Right hindlimb (tissue), 1 donor: ENCODE data around the gene FPR1.
"Not testable (repeated sequence)": the region's sequence is repeated elsewhere in the genome, so short reads cannot be mapped to it uniquely, and the experiment has no call there.

Experiments
- DNase-seq: peaks from one replicate; pipeline ENCODE4 v3.0.0-alpha.2; 2018

The FPR1 gene

GRCh38 chr19:51777570-51778462 is 26.1 kb upstream of the FPR1 start:
- DNase-seq: peak; percentile 56

DNA sequence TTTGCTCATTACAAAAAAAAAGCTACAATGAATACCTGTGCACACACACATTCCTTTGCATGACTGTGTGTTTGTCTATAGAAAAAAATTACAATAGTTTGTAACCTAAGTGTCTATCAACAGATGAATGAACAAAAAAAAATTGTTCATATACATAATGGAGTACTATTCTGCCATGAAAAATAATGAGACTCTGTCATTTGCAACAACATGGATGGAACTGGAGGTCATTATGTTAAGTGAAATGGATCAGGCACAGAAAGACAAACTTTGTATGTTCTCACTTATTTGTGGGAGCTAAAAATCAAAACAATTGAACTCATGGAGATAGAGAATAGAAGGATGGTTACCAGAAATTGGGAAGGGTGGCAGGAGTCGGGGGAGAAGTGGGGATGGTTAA is 24.9 kb upstream of the FPR1 start:
- DNase-seq: not testable (repeated sequence)

GRCh38 chr19:51772977-51773376 is 21.3 kb upstream of the FPR1 start:
- no peak for DNase-seq

DNA sequence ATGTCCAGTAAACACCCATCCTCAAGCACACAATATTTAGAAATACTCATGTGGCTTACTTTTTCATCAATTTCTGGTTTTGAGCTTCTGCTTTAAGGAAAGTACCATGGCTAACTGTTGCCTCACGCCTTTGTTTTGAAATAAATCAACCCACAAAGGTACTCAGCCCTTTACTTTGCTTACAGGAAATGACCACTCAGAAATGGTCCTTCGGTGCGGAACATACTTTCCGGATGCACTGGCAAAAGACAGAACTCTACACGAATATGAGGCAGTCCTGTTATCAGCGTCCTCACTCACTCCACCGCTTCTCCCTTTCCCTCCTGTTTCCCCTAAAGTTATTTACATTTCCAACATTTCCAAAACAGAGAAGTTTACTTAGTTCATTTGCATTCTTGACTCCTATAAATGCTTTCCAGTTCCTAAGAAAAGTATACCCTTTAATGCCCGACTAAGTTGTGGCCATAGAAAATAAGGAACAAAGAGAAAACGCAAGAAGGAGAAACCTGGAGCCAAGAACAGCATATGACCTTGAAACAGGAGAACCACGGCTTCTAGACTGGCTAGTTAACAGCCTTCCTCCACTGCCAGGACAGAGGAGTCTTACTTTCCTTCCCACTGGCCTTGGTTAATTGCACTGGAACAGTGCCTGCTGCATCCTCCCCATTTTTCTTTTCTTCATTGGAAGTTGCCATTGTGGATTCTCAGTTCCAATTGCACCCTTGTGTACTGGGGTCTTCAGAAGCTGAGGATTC is 19.9 kb upstream of the FPR1 start:
- DNase-seq: no peak

- no peak for DNase-seq
Observed at GRCh38 chr19:51766461-51766860, 14.8 kb upstream of the FPR1 start.

GRCh38 chr19:51765086-51765485 is 13.4 kb upstream of the FPR1 start:
- no peak for DNase-seq

GRCh38 chr19:51761696-51762095 is 10.0 kb upstream of the FPR1 start:
- DNase-seq: no peak

DNA sequence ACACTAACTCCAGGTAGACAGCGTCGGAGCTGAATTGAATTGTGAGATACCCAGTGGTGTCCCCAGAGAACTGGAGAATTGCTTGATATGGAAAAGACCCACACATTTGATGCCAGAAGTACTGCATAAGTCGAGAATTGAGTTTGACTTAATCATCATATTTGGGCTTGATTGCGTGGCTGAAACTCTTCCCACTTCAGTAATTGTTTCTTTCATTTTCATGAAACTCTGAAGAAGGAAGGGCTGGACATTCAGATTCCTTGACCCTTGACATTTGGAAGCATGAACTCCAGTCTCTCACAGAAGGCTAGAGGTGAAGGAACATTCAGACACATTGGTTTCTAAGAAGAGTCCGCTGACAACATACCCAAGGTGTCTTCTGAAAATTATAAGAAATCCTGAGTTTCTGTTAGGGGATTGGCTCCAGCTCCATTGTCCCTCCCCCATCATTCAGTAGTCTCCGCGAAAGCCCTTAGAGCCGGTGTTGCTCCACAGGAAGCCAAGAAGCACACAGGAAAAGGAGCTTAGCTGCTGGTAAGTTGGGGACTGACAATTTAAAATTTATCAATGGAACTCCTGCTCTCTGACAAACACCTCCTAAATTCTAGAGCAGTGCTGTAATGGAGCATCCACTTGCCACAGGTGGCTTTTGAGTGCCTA is 9.1 kb upstream of the FPR1 start, which contains the start of gene FPR2:
Gene FPR2, plus strand, starts transcription at position 484 of the 660 bp plus-strand sequence. CDS start 7,479 bp downstream, outside the sequence.
- DNase-seq: no peak

DNA sequence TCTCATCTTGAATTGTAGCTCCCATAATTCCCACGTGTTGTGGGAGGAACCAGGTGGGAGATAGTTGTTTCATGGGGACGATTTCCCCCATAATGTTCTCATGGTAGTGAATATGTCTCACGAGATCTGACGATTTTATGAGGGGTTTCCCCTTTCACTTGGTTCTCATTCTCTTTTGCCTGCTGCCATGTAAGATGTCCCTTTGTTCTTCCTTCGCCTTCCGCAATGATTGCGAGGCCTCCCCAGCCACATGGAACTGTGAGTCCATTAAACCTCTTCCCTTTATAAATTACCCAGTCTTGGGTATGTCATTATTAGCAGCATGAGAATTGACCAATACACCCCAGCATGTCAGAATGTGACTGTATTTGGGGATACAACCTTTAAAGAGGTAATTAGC is 3.9 kb upstream of the FPR1 start:
- no peak for DNase-seq

DNA sequence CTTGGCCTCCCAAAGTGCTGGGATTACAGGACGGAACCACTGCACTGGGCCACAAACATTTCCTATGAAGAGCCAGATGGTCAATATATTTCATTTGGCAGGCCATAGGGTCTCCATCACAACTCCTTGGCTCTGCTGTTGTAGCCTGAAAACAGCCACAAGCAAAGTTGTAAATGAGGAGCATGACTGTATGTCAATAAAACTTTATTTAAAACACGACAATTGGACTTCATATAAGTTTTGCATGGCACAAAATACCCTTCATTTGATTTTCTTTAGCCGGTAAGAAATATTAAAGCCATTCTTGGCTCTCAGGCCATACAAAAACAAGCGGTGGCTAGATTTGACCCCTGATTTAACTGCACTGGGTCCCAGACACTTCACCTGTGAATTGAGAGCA is 3.1 kb upstream of the FPR1 start:
- no peak for DNase-seq

- no peak for DNase-seq
Observed at GRCh38 chr19:51754109-51754508, 2.4 kb upstream of the FPR1 start.

DNA sequence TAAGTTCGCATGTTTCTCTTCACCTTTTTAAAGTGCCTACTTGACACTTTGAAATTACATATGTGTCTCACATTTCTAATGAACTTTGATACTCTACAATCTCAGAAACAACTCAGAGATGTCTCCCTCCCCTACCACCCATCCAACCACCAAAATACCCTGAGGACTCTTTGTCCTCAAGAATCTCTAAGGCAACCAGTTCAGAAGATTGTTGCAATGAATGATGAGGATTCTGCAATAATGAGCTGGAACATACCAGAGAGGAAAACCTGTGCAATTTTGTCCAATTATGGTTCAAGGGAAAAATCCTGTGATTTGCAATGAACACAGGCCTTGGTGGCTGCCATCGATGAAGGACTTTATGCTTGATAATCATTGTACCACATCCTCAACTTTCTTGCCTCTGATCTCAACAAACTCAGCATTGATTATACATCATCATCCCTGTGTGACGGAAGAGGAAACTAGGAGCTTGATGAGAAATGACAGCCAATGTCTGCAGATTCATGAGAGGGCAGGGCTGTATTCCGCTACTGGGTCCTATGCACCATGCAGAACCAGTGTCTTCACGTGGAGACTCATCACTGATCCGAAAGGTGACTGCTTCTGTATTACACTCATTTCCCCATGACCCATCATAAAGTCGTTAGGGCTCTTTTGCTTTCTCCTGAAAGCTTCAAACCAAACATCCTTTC is 1.1 kb downstream of the FPR1 start:
- no peak for DNase-seq

GRCh38 chr19:51749979-51750378 is 1.7 kb downstream of the FPR1 start:
- DNase-seq: no peak

DNA sequence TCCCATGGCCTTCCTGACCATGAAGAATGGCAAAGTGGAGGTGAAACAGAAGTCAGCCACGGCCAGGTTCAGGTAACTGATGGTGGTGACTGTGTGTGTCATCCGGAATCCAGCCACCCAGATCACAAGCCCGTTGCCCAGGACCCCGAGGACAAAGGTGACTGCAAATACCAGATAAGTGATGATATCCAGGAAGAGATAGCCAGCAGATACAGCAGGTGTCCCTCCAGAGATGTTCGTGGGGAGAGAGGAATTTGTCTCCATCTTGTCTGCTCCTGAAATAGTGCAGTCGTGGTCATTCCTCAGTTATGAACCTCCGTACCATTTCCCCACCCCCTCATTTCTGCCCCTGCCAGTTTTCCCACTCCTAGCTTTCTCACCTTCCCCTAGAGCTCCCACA is 4.9 kb downstream of the FPR1 start:
- no peak for DNase-seq

- no peak for DNase-seq
Observed at GRCh38 chr19:51743405-51743804, 8.3 kb downstream of the FPR1 start.

DNA sequence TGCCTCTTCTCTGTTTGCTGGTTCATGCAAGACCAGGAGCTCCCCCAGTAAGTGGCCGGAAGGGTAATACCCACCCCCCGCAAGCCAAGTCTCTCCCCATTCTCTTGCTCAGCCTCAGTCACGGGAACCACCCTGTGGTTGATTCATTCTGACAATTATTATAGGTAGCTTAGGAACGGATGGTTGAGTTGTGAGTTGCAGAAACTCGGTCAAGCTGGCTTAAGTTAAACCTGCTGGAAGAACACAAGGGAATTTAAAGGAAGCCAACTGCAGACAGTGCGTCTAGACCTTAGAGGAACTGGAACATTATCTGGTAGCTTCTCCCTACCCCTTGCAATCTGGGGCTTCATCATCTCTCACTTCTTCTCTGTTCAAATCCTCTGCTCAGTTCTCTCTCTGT is 8.9 kb downstream of the FPR1 start:
- DNase-seq: no peak

- DNase-seq: no peak
Observed at GRCh38 chr19:51740356-51740755, 11.3 kb downstream of the FPR1 start.

DNA sequence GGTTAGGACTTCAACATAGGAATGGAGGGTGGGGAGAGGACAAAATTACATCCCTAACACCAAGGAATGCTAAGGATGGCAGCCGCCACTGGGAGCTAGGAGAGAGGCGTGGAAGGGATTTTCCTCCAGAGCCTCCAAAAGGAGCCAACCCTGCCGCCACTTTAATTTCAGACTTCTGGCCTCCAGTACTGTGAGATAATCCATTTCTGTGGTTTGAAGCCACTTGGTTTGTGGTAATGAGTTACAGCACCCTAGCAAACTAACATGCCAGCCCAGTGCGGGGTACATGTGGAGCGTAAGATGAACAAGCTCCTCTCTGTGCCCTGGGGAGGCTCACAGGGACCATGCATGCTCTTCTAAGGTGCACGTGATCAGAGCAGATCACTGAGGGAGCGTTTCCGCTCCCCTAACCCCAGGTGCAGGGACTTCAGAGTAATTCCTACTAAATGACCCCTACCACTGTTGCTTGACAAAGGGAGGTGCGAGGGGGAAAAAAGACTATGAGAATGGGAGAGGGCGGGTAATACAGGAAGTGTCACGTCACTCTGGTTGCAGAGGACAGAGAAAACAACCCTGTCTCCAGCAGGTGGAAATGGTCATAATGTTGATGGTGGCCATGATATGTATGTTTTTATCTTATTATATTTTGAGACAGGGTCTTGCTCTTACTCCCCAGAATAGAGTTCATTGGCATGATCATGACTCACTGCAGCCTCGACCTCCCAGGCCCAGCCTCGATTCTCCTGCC is 12.0 kb downstream of the FPR1 start:
- no peak for DNase-seq

- not testable (repeated sequence) for DNase-seq
Observed at GRCh38 chr19:51738523-51738922, 13.2 kb downstream of the FPR1 start.

DNA sequence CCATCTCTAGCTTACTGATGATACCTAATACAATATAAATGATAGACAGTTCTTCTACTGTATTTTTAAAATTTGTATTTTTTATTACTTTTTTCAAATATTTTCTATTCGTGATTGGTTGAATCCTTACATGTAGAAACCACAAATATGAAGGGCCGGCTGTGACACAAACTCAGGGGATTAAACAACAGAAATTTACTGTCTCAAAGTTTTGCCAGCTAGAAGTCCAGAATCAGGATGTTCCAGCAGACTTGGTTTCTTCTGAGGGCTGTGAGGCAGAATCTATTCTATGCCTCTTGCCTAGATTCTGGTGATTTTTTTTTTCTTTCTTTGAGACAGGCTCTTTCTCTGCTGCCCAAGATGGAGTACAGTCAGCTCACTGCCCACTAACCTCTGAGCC is 13.8 kb downstream of the FPR1 start:
- no peak for DNase-seq

DNA sequence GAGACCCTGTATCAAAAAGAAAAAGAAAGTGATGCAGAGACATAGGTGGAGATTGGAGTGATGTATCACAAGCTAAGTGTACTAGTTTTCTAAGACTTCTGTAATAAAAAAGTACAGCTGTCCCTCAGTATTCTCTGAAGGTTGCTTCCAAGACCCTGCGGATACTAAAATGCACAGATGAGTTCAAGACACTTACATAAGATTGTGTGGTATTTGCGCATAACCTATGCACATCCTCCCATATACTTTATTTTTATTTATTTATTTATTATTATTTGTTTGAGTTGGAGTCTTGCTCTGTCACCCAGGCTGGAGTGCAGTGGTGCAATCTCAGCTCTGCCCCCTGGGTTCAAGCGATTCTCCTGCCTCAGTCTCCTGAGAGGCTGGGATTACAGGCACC is 14.3 kb downstream of the FPR1 start:
- DNase-seq: no peak
